HG03175 (cell line): Measurements from ENCODE around the gene DGKI.

Experiments used
- ATAC-seq: cut with Tn5 transposase; IDR thresholded peaks from one replicate; pipeline ENCODE4 v1.9.1; 2021; ENCODE audit warnings: mild to moderate bottlenecking, moderate library complexity; ENCODE audit not compliant: unreplicated experiment

The DGKI gene

GRCh38 chr7:137692399-137692798, 154.4 kb downstream of the DGKI start:
- no peak for ATAC-seq

GRCh38 chr7:137691566-137691965, 155.2 kb downstream of the DGKI start:
- ATAC-seq: no peak

- no peak for ATAC-seq
These were observed 156.1 kb downstream of the DGKI start for GRCh38 chr7:137690635-137691034.

GRCh38 chr7:137689761-137690160, 157.0 kb downstream of the DGKI start:
- no peak for ATAC-seq

GRCh38 chr7:137687556-137688265, 159.1 kb downstream of the DGKI start:
- ATAC-seq: no peak

- ATAC-seq: no peak
These were observed 161.2 kb downstream of the DGKI start for GRCh38 chr7:137685433-137686164.

- no peak for ATAC-seq
These were observed 162.0 kb downstream of the DGKI start for GRCh38 chr7:137684776-137685175.

- no peak for ATAC-seq
These were observed 162.5 kb downstream of the DGKI start for GRCh38 chr7:137684316-137684715.

- no peak for ATAC-seq
These were observed 164.2 kb downstream of the DGKI start for GRCh38 chr7:137682596-137682995.

GRCh38 chr7:137681657-137682562, 164.9 kb downstream of the DGKI start:
- ATAC-seq: no peak

- ATAC-seq: no peak
These were observed 172.0 kb downstream of the DGKI start for GRCh38 chr7:137674551-137675409.

GRCh38 chr7:137674048-137674447, 172.7 kb downstream of the DGKI start:
- ATAC-seq: no peak

GRCh38 chr7:137671920-137672319, 174.9 kb downstream of the DGKI start:
- ATAC-seq: no peak

- no peak for ATAC-seq
These were observed 176.3 kb downstream of the DGKI start for GRCh38 chr7:137670222-137671064.

- no peak for ATAC-seq
These were observed 177.1 kb downstream of the DGKI start for GRCh38 chr7:137669706-137670105.

GRCh38 chr7:137668404-137668803, 178.4 kb downstream of the DGKI start:
- ATAC-seq: no peak

GRCh38 chr7:137667633-137668387, 179.0 kb downstream of the DGKI start:
- ATAC-seq: no peak

GRCh38 chr7:137664846-137665245, 181.9 kb downstream of the DGKI start:
- ATAC-seq: no peak

- no peak for ATAC-seq
These were observed 185.1 kb downstream of the DGKI start for GRCh38 chr7:137661634-137662033.
